ENCODE measurements around the gene HACD4.
"Not testable (repeated sequence)": the region's sequence is repeated elsewhere in the genome, so short reads cannot be mapped to it uniquely, and the experiment has no call there.

Gene HACD4

DNA sequence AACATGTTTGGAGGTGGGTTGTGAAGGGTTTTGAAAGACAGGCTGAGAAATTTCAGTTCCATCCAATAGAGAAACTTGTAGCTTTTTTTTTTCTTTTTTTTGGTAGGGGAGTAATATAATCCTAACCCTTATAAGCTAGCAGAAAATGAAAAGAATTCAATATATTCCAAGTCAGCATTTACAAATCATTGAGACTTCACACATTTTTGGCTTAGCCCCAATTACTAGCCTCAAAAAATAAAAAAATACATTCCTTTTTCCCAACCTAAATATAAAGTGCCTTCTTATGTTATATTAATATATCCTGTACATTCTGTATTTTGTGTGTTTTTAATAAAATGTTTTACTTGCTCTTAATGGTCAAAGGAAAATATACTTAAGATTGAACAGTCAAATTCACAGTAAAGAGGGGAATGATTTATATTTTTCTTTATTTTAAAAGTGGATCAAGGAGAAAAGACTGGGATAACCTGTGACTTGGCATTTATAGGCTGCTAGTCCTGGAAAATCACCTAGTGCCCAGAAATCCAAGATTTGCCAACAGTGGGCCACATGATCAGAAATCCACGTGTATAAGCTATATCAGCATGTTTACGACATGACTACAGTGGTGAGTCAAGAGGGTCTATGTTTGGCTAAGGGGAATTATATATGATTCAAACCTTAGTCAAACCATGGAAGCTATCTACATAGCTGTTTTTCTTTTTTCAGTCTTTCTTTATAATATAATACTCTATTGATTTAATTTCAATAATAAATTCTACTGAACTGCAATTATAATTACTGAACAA lies 14.5 kb downstream of the HACD4 start:
- DNase-seq, result no peak

DNA sequence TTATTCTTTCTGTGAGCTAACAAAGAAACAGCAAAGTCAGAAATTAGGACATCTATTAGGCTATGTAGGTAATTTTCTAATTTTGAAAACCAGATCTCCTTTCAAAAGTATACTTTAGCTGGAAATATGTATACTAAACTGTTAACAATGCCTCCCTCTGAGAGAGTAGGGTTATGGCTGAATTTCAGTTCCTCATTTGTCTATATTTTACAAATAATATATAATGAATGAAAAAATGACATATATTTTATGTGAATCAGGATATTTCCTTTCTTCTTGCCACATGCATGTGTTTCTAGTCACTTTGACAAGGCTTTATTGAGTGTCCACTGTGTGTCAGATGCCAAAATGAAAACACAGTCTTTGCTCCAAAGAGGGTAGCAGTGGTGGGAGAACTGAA lies 15.4 kb downstream of the HACD4 start:
- DNase-seq, result no peak

DNA sequence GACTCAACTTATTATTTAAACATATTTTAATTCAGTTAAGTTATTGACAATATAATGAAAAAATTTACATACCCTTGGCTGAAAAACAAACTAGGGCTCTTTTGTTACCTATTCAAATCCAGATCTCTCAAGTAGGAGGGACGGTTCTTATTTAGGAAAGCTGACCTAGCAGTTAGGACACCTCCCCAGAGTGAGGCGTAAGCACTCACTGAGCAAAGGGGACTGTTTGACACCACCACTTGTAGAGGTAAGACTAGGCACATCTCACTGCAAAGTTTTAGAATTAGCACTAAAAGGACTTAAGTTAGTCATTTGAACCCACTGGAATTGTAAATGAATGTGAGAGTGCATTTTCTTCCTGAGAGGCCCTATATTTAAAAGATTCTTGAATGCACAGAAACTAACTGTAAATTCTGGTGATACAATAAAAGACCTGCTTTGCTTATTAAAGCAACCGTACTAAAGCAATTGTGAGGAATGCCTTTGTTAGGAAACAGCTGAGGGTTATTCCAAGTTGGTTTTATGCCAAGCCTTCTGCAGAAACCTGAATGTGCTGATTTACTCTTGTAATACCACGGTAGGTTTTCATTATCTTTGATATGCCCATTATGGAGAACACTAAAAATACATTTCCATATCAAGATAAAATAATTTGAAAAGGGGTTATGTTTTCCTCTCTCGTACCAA lies 16.2 kb downstream of the HACD4 start:
- DNase-seq, result no peak

DNA sequence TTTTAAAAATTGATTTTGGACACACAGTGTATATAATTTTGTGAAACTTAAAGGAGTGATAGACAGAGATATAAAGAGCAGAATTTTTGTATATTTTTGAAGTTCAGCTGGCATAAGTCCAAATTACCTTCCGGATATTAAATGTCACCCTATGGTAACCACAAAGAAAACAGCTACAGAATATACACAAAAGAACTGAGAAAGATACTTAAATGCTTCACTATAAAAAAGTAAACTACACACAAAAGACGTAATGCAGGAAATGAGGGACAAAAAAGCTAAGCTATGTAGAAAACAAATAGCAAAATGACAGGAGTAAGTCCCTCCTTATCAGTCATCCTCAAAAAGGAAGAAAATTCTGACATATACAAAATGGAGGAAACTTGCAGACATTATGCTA lies 29.4 kb downstream of the HACD4 start:
- no peak for DNase-seq

DNA sequence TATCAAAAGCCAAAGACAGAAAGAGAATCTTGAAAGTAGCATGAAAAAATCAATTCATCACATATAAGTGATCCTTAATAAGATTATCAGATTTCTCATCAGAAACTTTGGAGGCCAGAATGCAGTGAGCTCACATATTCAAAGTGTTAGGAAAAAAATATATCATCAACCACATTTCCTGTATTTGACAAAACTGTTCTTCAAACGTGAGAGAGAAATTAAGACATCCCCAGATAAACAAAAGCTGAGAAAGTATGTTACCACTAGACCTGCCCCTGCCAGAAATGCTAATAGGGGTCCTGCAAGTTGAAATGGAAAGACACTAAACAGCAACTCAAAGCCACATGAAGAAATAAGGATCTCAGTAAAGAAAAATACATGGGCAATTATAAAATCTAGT lies 29.9 kb downstream of the HACD4 start:
- no peak for DNase-seq

DNA sequence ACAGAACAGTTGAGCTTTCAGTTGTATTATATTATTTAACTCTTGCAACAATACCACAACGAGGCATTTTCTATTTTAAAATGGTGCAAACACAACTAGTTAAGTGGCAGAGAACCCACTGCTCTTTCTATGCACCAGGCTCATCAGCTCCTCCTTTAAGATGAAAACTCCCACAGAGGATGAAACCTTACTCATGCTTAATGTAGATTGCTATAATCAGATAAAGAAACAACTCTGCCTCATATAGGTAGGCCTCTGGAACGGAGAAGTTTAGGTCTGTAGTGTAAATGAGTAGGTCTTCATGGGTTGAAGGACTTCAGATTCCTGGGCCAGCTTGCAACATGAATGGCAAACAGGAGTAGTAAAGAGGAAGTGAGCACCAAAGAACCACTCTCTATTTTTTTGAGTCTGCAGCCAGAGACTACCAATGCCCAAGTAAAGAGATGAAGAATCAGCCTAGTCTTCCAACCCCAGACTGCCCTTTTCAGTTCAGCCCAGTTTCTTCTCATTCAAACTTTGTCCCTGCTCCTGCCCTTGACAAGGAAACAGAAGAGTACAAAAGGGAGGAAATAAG lies 33.9 kb downstream of the HACD4 start:
- DNase-seq, result no peak

DNA sequence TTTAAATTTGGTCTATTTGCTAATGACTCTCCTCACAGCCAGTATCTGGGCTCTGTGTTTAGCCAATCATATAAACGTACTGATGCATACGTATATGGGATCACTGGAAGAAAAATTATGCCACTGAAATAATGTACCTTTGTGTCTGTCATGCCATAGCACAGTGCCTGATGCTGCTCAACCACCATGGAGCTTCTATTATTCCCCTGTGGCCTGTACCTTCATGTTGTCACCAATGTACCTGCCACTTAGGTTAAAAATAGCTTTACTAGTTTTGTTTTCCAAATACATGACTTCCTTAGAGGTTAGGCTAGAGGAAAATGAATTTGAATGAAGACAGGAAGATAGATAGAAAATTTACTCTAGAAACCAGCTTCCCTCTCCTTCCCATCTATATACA lies 34.6 kb downstream of the HACD4 start:
- no peak for DNase-seq

DNA sequence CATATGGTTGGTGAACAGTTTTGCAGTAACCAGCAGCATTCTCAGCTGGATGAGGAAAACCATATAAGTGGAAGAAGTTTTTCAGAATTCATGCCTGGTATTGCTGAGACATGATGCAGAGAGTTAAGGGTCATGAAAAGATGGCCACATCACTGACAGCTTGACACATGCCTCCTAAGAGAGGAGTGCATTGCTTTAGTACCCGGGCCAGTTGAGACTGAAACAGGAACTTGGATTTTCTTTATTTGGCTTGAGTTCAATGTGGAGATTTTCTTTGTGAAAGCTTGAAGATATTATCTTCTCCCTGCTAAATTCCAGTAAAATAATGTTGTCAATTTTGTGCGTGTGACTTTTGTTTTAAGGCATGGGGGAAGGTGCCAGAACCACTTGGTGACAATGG lies 35.8 kb downstream of the HACD4 start:
- no peak for DNase-seq

DNA sequence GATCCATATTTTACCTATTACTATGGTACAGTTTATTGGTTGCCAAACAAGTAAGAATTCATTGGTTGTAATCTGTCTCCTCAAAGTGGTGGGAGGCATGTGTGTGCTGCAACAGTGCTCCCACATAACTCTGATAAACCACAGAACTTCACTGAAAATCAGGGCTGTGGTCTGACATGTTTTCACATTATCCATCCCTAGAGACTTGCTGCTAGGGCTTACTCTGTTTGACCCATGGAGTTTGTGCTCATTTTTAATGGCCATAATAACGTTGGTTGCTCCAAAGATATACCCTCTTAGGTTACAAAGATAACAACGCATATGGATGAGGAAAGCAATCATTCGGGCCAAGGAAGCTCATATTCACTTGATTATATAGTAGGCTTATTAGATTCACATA lies 37.0 kb downstream of the HACD4 start:
- no peak for DNase-seq

DNA sequence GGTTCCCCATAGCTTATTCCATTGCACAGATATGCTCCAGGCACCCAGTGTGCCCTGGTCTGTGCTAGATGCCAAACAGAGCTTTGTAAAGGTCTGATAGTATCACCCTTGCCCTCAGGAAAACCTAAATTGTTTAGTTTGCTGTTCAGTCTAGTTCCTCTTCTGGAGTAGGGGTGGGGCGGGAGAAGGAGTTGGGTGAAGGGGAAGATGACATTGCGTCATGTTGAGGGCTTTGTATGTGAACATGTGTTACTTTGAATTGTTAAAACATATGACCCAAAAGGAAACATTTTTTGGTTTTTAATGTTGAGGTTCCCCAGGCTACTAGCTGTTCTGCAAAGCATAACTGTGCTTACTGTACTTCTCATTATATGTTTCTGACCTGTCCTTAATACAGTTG lies 40.6 kb downstream of the HACD4 start:
- DNase-seq, result peak in 2 of 51 donors; percentile 4 to 8

DNA sequence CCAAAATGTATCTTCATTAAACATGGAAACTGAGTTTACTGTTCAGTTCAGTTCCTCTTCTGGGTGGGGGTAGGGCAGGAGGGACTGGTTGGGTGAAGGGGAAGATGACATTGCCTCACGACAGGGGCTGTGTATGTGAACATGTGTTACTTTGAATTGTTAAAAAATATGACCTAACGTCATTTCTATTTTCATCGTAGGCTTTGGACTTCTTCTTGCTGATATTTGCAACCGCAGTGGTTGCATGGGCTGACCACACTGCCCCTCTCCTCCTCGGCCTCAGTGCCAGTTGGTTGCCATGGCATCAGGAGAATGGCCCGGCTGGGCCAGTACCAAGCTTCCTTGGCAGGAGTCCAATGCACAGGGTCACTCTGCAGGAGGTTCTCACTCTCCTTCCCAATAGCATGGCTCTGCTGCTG lies 41.5 kb downstream of the HACD4 start:
- DNase-seq, result peak in 45 of 51 donors; percentile 3 to 84 (median 58)

DNA sequence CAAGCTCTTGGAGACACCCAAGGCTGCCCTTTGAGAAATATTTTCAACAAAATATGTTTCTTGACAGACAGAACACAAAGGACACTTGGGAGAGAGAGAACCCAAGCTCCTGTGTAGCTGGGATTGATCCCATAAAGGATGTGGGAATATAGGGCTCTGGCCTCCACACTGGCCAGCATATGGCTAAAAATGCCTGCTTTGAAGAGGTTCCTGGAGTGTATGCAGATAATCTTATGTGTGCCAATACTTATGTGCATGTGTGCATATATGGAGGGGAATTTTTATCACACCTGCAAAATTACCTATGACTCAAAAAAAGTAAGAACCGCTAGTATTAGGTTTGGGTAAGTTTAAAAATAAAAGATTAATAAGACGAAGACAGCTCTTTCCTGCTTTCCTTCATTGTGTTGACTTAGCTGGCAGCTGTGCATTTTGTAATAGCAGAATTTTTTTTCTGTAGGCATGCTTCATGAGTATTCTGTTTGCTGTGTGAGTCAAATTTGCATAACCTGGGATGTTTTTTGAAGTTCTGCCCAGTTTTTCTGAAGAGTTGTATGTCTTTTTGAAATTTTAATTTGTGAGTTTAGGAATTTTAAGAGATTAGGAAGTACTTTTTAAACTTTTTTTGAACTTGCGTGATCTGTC lies 42.6 kb downstream of the HACD4 start:
- no peak for DNase-seq

DNA sequence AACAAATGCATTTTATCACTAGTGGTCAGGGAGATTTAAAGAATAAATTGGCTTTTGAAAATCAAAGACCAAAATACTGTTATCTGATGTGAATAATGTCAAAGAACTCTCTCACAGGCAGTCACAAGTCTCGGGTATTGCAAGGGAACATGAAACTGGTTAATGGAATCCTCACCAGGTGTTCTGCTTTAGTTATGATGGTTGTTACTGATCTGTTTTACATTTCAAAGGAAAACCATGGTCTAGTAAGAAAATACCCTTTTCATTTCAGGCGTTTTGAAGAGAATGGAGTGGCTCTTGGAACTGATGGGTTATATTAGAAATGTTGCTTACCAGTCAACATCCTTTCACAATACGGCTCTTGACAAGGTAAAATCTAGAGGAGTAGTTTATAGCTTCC lies 43.4 kb downstream of the HACD4 start:
- DNase-seq, result no peak

DNA sequence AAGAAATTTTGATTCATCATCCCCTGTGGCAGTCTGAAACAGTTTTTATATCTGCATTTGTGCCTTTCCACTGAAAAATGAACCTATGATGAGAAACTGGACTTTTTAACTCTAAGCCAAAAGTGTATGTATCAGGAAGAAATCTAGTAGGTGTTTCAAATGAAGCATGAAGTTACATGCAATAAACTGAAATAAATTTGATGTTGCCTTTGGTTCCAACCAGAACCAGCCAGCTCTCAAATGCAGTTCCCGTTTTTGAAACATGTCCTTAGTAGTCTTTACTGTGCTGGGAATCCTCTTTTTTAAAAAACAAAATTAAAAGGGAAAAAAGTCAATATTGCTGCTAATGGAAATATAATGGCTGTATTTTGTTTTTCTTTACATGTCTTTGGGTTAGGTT lies 43.9 kb downstream of the HACD4 start:
- no peak for DNase-seq

DNA sequence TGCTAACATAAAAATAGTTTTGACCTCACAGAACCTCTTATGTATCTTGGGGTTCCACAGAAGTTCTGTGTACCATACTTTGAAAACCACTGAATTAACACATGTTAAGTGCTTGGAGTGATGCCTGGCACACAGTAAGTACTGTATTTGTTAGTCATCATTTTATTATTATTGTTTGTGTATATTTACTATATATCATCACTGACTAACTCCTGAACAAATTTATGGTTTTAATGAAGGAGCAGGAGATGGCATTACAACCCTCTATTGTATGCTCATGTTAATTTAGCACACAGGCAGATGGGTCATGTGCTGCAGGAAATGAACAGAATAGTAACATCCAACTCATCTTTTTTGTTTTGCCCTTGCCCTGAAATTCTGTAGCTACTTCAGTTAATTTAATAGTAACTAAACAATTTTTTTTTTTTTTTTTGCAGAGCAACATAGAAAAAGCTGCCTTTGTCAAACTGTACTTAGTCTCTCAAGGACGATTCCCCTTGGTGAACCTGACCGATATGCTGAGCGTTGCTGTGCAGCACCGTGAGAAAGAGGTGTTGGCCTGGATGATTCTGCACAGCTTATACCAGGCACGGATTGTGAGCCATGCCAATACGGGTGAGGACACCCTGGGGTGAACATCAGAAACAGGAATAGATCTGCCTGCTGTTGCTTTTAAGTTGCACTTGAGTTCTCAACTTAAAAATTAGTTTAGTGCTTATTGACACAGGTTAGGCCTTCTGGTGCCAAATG lies 45.4 kb downstream of the HACD4 start:
- no peak for DNase-seq

DNA sequence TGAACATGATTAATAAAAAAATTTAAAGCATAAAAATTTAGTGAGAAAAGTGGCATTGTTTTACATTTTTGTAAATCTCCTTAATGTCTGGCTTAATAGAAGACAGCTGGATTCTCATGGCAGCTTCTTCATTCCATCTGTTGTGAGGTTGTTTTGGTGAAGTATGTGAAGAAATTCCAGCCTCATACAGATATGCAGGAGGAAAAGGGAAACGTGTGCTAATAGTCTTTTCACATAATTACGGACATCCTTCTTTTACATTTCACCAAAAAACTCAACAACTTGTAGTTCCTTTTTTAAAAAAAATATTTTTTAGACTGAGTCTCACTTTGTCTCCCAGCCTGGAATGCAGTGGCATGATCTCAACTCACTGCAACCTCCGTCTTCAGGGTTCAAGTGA lies 46.9 kb downstream of the HACD4 start:
- DNase-seq, result no peak

DNA sequence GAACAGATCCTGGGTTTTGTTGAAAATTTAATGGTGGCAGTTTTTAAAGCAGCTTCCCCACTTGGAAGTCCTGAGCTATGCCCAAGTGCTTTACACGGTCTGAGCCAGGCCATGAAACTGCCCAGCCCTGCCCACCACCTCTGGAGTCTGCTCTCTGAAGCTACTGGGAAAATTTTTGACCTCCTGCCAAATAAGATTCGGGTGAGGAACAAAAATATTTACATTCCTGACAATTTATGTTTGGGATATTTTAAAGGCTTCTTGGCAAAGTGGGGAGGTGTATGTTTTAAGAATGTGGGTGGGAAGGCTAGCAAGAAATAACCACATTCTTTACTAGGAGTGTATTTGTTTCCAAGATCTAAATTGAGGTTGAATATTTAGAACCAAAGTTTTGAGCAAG lies 50.0 kb downstream of the HACD4 start:
- no peak for DNase-seq

DNA sequence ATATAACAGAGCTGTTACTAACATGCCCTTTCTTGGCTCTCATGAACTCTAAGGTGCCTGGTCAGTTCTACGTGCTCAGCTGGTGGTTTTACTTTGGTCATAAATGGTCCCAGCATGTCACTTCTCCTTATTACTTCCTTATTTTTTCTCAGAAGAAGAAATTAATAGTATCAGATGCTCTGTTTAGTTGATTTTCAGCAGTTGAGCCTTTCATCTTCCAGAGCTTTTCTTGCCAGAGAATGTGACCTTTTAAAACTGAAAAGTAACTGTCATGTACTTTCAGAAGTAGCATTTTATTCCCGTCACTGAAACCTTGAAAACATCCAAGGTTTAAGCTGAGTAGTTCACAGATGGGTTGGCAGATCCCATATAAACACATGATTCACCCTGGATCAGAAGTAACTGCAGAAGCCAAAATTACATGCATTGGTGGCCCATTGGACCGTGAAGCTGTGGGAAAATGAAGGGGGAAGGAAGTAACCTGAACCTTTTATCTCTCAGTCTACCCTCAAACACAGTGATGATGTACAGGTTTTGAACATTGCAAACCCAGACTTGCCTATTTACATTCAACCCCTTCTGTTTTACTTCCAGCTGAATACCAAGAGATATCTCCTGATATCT lies 50.5 kb downstream of the HACD4 start:
- DNase-seq, result peak in 1 of 51 donors; percentile 3

DNA sequence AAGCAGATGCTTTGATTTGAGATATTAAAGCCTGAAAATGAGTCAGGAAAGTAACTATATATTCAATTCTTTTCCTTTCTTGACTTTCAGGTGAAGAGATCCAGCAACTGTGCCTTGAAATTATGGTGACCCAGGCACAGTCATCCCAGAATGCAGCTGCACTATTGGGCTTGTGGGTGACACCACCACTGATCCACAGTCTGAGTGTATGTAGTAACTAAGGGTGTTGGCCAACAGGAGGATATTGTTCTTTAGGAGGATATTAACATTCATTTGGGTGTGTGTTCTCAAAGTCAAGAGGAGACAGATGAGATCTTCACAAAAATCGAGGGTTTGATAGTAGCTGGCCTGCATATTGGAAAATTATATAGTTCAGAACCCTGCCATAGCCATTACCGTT lies 53.2 kb downstream of the HACD4 start:
- no peak for DNase-seq

DNA sequence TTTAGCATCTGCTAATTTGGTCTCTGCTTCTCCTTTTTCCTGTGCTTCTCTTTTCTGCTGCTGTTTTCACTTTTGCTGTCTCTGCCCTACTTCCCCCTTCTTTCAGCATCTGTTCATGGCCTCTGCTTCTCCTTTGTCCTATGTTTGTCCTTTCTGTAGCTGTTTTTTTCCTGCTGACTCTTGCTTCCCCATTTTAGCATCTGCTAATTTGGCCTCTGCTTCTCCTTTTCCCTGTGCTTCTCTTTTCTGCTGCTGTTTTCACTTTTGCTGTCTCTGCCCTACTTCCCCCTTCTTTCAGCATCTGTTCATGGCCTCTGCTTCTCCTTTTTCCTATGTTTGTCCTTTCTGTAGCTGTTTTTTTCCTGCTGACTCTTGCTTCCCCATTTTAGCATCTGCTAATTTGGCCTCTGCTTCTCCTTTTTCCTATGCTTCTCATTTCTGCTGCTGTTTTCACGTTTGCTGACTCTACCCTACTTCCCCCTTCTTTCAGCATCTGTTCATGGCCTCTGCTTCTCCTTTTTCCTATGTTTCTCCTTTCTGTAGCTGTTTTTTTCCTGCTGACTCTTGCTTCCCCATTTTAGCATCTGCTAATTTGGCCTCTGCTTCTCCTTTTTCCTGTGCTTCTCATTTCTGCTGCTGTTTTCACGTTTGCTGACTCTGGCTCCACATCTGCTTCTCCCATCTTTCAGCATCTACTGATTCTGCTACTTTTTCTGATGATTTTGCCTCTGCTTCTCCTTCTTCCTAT lies 57.1 kb downstream of the HACD4 start:
- not testable (repeated sequence) for DNase-seq
